Measurements from ENCODE around the gene IARS1. TPM values are rescaled to one million over a fixed set of nuclear protein-coding genes. Genes with fewer than 3 reads are reported as not detected.

Gene IARS1
- polyA plus RNA-seq, 3 donors: 7.1 to 24.2 (median 22.8) TPM

DNA sequence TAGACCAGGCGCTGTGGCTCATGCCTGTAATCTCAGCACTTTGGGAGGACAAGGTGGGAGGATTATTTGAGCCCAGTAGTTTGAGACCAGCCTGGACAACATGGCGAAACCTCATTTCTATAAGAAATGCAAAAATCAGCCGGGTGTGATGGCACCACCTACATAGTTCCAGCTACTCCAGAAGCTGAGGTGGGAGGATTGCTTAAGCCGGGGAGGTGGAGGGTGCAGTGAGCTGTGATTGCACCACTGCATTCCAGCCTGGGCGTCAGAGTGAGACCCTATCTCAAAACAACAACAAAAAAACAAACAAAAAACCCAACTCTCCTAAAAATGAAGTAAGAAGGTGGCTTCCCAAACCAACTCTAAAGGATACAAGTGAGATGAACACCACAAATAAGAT is 23.0 kb downstream of the IARS1 start:
- Histone ChIP-seq H3K9me3 (replicated peaks in 1 of 2; ENCODE audit: control insufficient read depth in 1 of 2, insufficient read depth in 1 of 2, low read length in 2 of 2) (no peaks in the 10 kb centered on the region), H3K36me3 (replicated peaks in 1 of 2; ENCODE audit: control insufficient read depth in 1 of 2, insufficient read depth in 2 of 2, low read length in 2 of 2) (peaks cover 94 to 98% of the 10 kb centered on the region in 2 donors), H3K4me1 (ENCODE audit: control insufficient read depth in 1 of 2, insufficient read depth in 2 of 2, low read length in 2 of 2) (no peaks in the 10 kb centered on the region), H3K27ac (ENCODE audit: low read depth in 1 of 2, low read length in 2 of 2) (no peak overlapping the region), H4K20me1 (ENCODE audit: insufficient read depth, low read length) (no peaks in the 10 kb centered on the region), H2AFZ (ENCODE audit: insufficient read depth, low read depth, low read length, poor library complexity, severe bottlenecking) (no peak overlapping the region), H3K79me2 (ENCODE audit: insufficient read depth, low read length) (no peaks in the 10 kb centered on the region), H3K4me2 (replicated peaks; ENCODE audit: extremely low read depth, low read length, poor library complexity, severe bottlenecking) (no peak overlapping the region), H3K9ac (ENCODE audit: insufficient read depth, low read length, poor library complexity, severe bottlenecking) (no peak overlapping the region), H3K4me3 (replicated peaks in 1 of 3; ENCODE audit: low read depth in 2 of 3, low read length in 3 of 3) (no peak overlapping the region), H3K27me3 (ENCODE audit: control insufficient read depth in 2 of 2, insufficient read depth in 2 of 2, low read length in 2 of 2) (no peaks in the 10 kb centered on the region)
- Mint-ChIP-seq H3K36me3 (peaks cover 85% of the 10 kb centered on the region in 2 donors), H3K27ac (peak overlapping the region in 2 of 7 donors; percentile 14 to 33), H3K4me1 (peaks cover under 1% of the 10 kb centered on the region), H3K4me3 (no peak overlapping the region), H3K27me3 (ENCODE audit: low read depth in 3 of 3) (peaks cover 0 to 1% (median 0%) of the 10 kb centered on the region in 3 donors), H3K9me3 (no peaks in the 10 kb centered on the region)
- TF ChIP-seq, protein P1, sequence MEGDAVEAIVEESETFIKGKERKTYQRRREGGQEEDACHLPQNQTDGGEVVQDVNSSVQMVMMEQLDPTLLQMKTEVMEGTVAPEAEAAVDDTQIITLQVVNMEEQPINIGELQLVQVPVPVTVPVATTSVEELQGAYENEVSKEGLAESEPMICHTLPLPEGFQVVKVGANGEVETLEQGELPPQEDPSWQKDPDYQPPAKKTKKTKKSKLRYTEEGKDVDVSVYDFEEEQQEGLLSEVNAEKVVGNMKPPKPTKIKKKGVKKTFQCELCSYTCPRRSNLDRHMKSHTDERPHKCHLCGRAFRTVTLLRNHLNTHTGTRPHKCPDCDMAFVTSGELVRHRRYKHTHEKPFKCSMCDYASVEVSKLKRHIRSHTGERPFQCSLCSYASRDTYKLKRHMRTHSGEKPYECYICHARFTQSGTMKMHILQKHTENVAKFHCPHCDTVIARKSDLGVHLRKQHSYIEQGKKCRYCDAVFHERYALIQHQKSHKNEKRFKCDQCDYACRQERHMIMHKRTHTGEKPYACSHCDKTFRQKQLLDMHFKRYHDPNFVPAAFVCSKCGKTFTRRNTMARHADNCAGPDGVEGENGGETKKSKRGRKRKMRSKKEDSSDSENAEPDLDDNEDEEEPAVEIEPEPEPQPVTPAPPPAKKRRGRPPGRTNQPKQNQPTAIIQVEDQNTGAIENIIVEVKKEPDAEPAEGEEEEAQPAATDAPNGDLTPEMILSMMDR (IDR thresholded peaks at IDR 0.05): no peak
- intact Hi-C loops (cut with micrococcal nuclease): no loop called here
- DNase-seq: no peak
- WGBS (ENCODE audit: insufficient coverage): no CpG with 5 or more reads among the region's 5 CpGs

DNA sequence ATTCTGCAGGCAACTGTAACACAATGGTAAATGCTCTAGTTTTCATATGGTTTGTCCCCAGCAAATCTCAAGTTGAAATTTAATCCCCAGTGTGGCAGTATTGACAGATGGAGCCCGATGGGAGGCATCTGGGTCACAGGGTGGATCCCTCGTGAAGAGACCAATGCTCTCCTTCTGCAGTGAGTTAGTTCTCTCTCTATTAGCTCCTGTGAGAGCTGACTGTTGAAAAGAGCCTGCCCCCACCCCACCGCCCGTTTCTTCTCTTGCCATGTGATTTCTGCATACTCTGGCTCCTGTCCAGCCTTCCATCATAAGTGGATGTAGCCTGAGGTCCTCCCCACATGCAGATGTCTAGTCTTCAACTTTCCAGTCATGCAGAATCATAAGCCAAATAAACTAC is 27.0 kb downstream of the IARS1 start:
- peaks cover 0 to 1% (median 0%) of the 10 kb centered on the region in 3 donors for H3K27me3 Mint-ChIP-seq (ENCODE audit: low read depth in 3 of 3)
- intact Hi-C loops (cut with micrococcal nuclease): no loop called here
- H3K9me3 Mint-ChIP-seq: no peaks in the 10 kb centered on the region
- peak overlapping the region in 1 of 7 donors; percentile 66 for H3K27ac Mint-ChIP-seq
- no peaks in the 10 kb centered on the region for H3K79me2 ChIP-seq (ENCODE audit: insufficient read depth, low read length)
- H3K4me3 Mint-ChIP-seq: no peak overlapping the region
- no CpG with 5 or more reads among the region's 4 CpGs for WGBS (ENCODE audit: insufficient coverage)
- DNase-seq: no peak
- no peak overlapping the region for H2AFZ ChIP-seq (ENCODE audit: insufficient read depth, low read depth, low read length, poor library complexity, severe bottlenecking)
- peaks cover 88 to 89% of the 10 kb centered on the region in 2 donors for H3K36me3 Mint-ChIP-seq
- no peak overlapping the region for H3K9ac ChIP-seq (ENCODE audit: insufficient read depth, low read length, poor library complexity, severe bottlenecking)
- H3K36me3 ChIP-seq (replicated peaks in 1 of 2; ENCODE audit: control insufficient read depth in 1 of 2, insufficient read depth in 2 of 2, low read length in 2 of 2): peaks cover 94 to 100% of the 10 kb centered on the region in 2 donors
- H3K27me3 ChIP-seq (ENCODE audit: control insufficient read depth in 2 of 2, insufficient read depth in 2 of 2, low read length in 2 of 2): no peaks in the 10 kb centered on the region
- H4K20me1 ChIP-seq (ENCODE audit: insufficient read depth, low read length): no peaks in the 10 kb centered on the region
- no peak overlapping the region for H3K27ac ChIP-seq (ENCODE audit: low read depth in 1 of 2, low read length in 2 of 2)
- no peak overlapping the region for H3K4me3 ChIP-seq (replicated peaks in 1 of 3; ENCODE audit: low read depth in 2 of 3, low read length in 3 of 3)
- H3K9me3 ChIP-seq (replicated peaks in 1 of 2; ENCODE audit: control insufficient read depth in 1 of 2, insufficient read depth in 1 of 2, low read length in 2 of 2): no peaks in the 10 kb centered on the region
- H3K4me2 ChIP-seq (replicated peaks; ENCODE audit: extremely low read depth, low read length, poor library complexity, severe bottlenecking): no peak overlapping the region
- no peaks in the 10 kb centered on the region for H3K4me1 Mint-ChIP-seq
- no peaks in the 10 kb centered on the region for H3K4me1 ChIP-seq (ENCODE audit: control insufficient read depth in 1 of 2, insufficient read depth in 2 of 2, low read length in 2 of 2)
- TF ChIP-seq, protein P1 (IDR thresholded peaks at IDR 0.05): no peak
